HL-60 (cell line): ENCODE measurements around the gene MMP2.

Source experiments
- CTCF ChIP-seq: IDR thresholded peaks from one replicate; pipeline ENCODE4 v1.5.1; 2011; ENCODE audit warnings: low read length, control low read depth, inconsistent platforms; ENCODE audit not compliant: insufficient read depth
- POLR2AphosphoS5 ChIP-seq: IDR thresholded peaks from 2 replicates; pipeline ENCODE4 v1.6.1; 2012; ENCODE audit warnings: low read depth
- REST ChIP-seq: IDR thresholded peaks from 2 replicates; pipeline ENCODE4 v1.6.1; 2012; ENCODE audit warnings: low read depth; ENCODE audit not compliant: insufficient replicate concordance
- SPI1 ChIP-seq: IDR thresholded peaks from 2 replicates; pipeline ENCODE4 v1.6.1; 2012; ENCODE audit warnings: low read depth, mild to moderate bottlenecking, borderline replicate concordance

DNA sequence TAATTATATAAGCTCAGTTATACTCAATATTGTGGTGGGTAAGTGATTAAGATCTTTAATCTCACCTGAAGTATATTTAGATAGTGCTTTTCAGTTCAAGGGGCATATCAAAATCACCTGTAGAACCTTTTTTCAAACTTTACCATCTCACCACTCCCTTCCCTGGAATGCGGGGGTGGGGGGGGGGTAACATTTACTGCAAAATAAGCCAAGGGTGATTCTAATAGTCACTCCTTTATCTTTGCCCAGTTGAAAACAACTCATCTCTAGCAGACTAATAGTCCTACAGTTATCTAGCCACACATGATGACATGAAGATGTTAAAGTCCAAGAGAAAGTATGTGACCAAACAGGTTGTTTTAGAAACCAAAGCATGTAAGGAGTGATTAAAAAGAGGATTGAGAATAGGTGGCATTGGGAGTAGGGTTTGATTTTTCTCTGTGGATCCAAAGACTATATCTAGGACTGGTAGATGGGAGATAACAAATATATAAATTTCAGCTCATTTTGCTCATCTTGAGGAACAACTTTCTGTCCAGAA is 51.4 kb downstream of the MMP2 start:
- TF ChIP-seq CTCF, result no peak
- TF ChIP-seq POLR2AphosphoS5, result no peak
- no peak for TF ChIP-seq SPI1
- no peak for TF ChIP-seq REST
